Measurements from ENCODE around the gene RLBP1.

RLBP1 gene

GRCh38 chr15:89167267-89168176, 53.9 kb downstream of the RLBP1 start:
- peak overlapping the region; percentile 64 to 83 for H3K27ac ChIP-seq (ENCODE audit: insufficient read depth in 1 of 2, low read depth in 1 of 2, low read length in 2 of 2, poor library complexity in 1 of 2, severe bottlenecking in 2 of 2)
- no peaks in the 10 kb centered on the region for H3K9me3 ChIP-seq (ENCODE audit: control extremely low read depth in 1 of 5, control insufficient read depth in 4 of 5, insufficient read depth in 2 of 5, low read depth in 1 of 5, low read length in 4 of 5)
- ChIA-PET POLR2A (interaction anchor here (1.2 kb wide), 1 partner anchor 9 kb away, joined by 4 read pairs; no protein-coding TSS in a partner anchor), CTCF (interaction anchor here (0.7 to 18.1 kb wide), 24 partner anchors 9 to 263 kb away, joined by 3 to 361 read pairs (median 4); no protein-coding TSS in a partner anchor)
- peak overlapping the region in 3 of 7 experiments; percentile 25 to 39 (median 26) for H3K4me3 ChIP-seq (ENCODE audit: control insufficient read depth in 1 of 7, extremely low read depth in 1 of 7, insufficient read depth in 4 of 7, low read depth in 2 of 7, low read length in 6 of 7)
- peak; percentile 71 to 95 (median 92) for DNase-seq
- 11% methylated on average over 5 of the region's 7 CpGs for WGBS (ENCODE audit: insufficient coverage)
- H3K36me3 ChIP-seq (ENCODE audit: control insufficient read depth in 4 of 4, insufficient read depth in 4 of 4, low read length in 3 of 4): peaks cover 4 to 25% (median 21%) of the 10 kb centered on the region in 4 experiments
- no peaks in the 10 kb centered on the region for H3K27me3 ChIP-seq (replicated peaks in 2 of 5; ENCODE audit: control insufficient read depth in 4 of 5, insufficient read depth in 5 of 5, low read length in 4 of 5)
- peaks cover 17 to 29% (median 25%) of the 10 kb centered on the region in 4 experiments for H3K4me1 ChIP-seq (ENCODE audit: control extremely low read depth in 1 of 4, control insufficient read depth in 4 of 4, insufficient read depth in 4 of 4, low read length in 3 of 4)

DNA sequence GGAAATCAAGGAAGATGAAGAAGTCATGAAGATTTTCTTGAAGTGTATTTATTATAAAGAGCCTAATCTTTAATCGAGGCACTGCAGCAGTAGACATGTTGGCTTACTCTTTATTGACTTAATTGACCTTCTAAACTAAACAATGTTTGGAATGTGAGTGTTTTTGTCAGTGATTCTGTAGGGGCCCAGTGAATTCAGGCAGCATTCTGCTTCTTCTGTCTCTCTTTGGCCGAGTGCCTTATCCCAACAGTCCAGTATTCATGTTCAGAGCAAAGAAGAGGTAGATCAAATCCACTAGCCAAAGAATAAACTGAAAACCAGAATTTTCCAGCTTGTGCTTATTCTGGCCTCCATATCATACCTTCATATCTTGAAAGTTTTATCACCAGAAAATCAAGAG, 55.7 kb downstream of the RLBP1 start:
- no peak for DNase-seq
- Histone ChIP-seq H3K9me3 (ENCODE audit: control extremely low read depth in 1 of 5, control insufficient read depth in 4 of 5, insufficient read depth in 2 of 5, low read depth in 1 of 5, low read length in 4 of 5) (no peaks in the 10 kb centered on the region), H3K27me3 (replicated peaks in 2 of 5; ENCODE audit: control insufficient read depth in 4 of 5, insufficient read depth in 5 of 5, low read length in 4 of 5) (no peaks in the 10 kb centered on the region), H3K4me1 (ENCODE audit: control extremely low read depth in 1 of 4, control insufficient read depth in 4 of 4, insufficient read depth in 4 of 4, low read length in 3 of 4) (peaks cover 17 to 26% (median 24%) of the 10 kb centered on the region in 4 experiments), H3K36me3 (ENCODE audit: control insufficient read depth in 4 of 4, insufficient read depth in 4 of 4, low read length in 3 of 4) (peaks cover 5 to 31% (median 23%) of the 10 kb centered on the region in 4 experiments), H3K4me3 (ENCODE audit: control insufficient read depth in 1 of 7, extremely low read depth in 1 of 7, insufficient read depth in 4 of 7, low read depth in 2 of 7, low read length in 6 of 7) (no peak overlapping the region), H3K27ac (ENCODE audit: insufficient read depth in 1 of 2, low read depth in 1 of 2, low read length in 2 of 2, poor library complexity in 1 of 2, severe bottlenecking in 2 of 2) (no peak overlapping the region)
- CTCF ChIA-PET: interaction anchor here (1.0 to 18.1 kb wide), 5 partner anchors 11 to 107 kb away, joined by 3 to 361 read pairs (median 6); no protein-coding TSS in a partner anchor
- POLR2A ChIA-PET: no interaction called here
- WGBS (ENCODE audit: insufficient coverage): 100% methylated on average over 1 of the region's 2 CpGs

DNA sequence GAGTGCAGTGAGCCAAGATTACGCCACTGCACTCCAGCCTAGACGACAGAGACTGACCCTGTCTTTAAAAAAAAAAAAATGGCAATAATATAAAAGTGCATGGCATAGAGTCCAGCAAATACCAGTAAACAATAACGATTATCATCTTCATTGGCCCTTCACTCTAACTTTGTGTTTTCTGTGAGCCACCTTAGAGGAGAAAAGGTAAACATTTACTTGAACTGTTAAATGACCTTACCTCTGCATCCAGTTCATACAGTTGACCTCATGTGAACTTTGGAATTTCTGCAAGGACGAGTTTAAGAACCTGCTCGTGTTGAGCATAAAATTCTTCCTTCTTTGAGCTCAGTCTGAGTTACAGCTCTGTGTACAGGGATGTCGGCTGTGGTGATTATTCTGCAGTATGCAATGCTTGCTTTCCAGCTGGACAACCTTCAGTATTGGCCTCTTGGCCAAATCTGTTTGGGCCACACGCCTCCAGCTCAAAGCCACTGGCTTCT, 56.6 kb downstream of the RLBP1 start:
- no peak for DNase-seq
- POLR2A ChIA-PET: interaction anchor here (0.9 kb wide), 1 partner anchor 29 kb away, joined by 4 read pairs; no protein-coding TSS in a partner anchor
- no peaks in the 10 kb centered on the region for H3K27me3 ChIP-seq (replicated peaks in 2 of 5; ENCODE audit: control insufficient read depth in 4 of 5, insufficient read depth in 5 of 5, low read length in 4 of 5)
- H3K36me3 ChIP-seq (ENCODE audit: control insufficient read depth in 4 of 4, insufficient read depth in 4 of 4, low read length in 3 of 4): peaks cover 6 to 32% (median 22%) of the 10 kb centered on the region in 4 experiments
- CTCF ChIA-PET: interaction anchor here (0.9 to 7.5 kb wide), 6 partner anchors 12 to 107 kb away, joined by 3 to 49 read pairs (median 4); no protein-coding TSS in a partner anchor
- 94% methylated on average over 4 of the region's 7 CpGs for WGBS (ENCODE audit: insufficient coverage)
- peaks cover 17 to 26% (median 24%) of the 10 kb centered on the region in 4 experiments for H3K4me1 ChIP-seq (ENCODE audit: control extremely low read depth in 1 of 4, control insufficient read depth in 4 of 4, insufficient read depth in 4 of 4, low read length in 3 of 4)
- H3K4me3 ChIP-seq (ENCODE audit: control insufficient read depth in 1 of 7, extremely low read depth in 1 of 7, insufficient read depth in 4 of 7, low read depth in 2 of 7, low read length in 6 of 7): no peak overlapping the region
- H3K9me3 ChIP-seq (ENCODE audit: control extremely low read depth in 1 of 5, control insufficient read depth in 4 of 5, insufficient read depth in 2 of 5, low read depth in 1 of 5, low read length in 4 of 5): no peaks in the 10 kb centered on the region
- no peak overlapping the region for H3K27ac ChIP-seq (ENCODE audit: insufficient read depth in 1 of 2, low read depth in 1 of 2, low read length in 2 of 2, poor library complexity in 1 of 2, severe bottlenecking in 2 of 2)

DNA sequence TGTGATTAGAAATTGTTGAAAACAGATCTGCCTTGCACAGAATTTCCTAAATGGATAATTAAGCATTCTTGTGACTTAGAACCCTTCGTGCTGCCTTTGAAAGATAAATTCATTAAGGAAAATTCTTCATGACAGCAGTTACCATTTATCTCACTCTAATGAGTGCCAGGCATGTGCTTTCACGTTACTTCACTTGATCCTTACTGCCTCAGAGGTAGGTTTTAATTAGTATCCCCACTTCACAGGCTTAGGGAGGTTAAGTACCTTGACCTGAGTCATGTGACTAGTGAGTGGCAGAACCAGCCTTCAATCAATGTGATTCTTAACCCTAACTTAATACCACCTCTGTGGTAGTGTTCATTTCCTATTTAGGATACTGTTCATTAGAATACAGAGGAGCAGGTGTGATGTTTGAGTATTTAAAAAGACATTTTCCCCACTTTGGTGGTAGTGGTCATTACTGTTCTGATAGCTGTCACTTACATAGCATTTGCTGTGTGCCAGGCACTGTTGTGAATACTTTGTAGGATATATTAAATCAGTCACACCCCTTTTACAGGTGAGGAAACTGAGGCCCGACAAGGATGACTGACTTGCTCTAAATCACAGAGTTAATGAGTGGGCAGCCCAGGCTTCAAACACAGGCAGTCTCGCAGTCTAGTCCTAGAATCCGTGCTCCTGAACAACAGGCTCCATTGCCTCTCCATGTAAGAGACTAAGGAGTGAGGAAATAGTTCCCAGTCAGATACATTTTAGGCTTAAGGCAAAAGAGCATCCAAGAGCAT, 57.9 kb downstream of the RLBP1 start:
- POLR2A ChIA-PET: no interaction called here
- H3K4me1 ChIP-seq (ENCODE audit: control extremely low read depth in 1 of 4, control insufficient read depth in 4 of 4, insufficient read depth in 4 of 4, low read length in 3 of 4): peaks cover 17 to 22% (median 20%) of the 10 kb centered on the region in 4 experiments
- H3K9me3 ChIP-seq (ENCODE audit: control extremely low read depth in 1 of 5, control insufficient read depth in 4 of 5, insufficient read depth in 2 of 5, low read depth in 1 of 5, low read length in 4 of 5): no peaks in the 10 kb centered on the region
- 90% methylated on average over 3 of the region's 5 CpGs for WGBS (ENCODE audit: insufficient coverage)
- H3K4me3 ChIP-seq (ENCODE audit: control insufficient read depth in 1 of 7, extremely low read depth in 1 of 7, insufficient read depth in 4 of 7, low read depth in 2 of 7, low read length in 6 of 7): no peak overlapping the region
- H3K27me3 ChIP-seq (replicated peaks in 2 of 5; ENCODE audit: control insufficient read depth in 4 of 5, insufficient read depth in 5 of 5, low read length in 4 of 5): no peaks in the 10 kb centered on the region
- CTCF ChIA-PET: interaction anchor here (1.3 to 7.5 kb wide), 4 partner anchors 11 to 106 kb away, joined by 3 to 49 read pairs (median 10); no protein-coding TSS in a partner anchor
- H3K27ac ChIP-seq (ENCODE audit: insufficient read depth in 1 of 2, low read depth in 1 of 2, low read length in 2 of 2, poor library complexity in 1 of 2, severe bottlenecking in 2 of 2): no peak overlapping the region
- DNase-seq: no peak
- H3K36me3 ChIP-seq (ENCODE audit: control insufficient read depth in 4 of 4, insufficient read depth in 4 of 4, low read length in 3 of 4): peaks cover 6 to 40% (median 27%) of the 10 kb centered on the region in 4 experiments

- ChIA-PET POLR2A (no interaction called here), CTCF (interaction anchor here (1.3 to 3.2 kb wide), 2 partner anchors 10 to 16 kb away, joined by 7 to 13 read pairs; no protein-coding TSS in a partner anchor)
- Histone ChIP-seq H3K36me3 (ENCODE audit: control insufficient read depth in 4 of 4, insufficient read depth in 4 of 4, low read length in 3 of 4) (peaks cover 9 to 54% (median 38%) of the 10 kb centered on the region in 4 experiments), H3K4me3 (ENCODE audit: control insufficient read depth in 1 of 7, extremely low read depth in 1 of 7, insufficient read depth in 4 of 7, low read depth in 2 of 7, low read length in 6 of 7) (no peak overlapping the region), H3K27ac (ENCODE audit: insufficient read depth in 1 of 2, low read depth in 1 of 2, low read length in 2 of 2, poor library complexity in 1 of 2, severe bottlenecking in 2 of 2) (no peak overlapping the region), H3K27me3 (replicated peaks in 2 of 5; ENCODE audit: control insufficient read depth in 4 of 5, insufficient read depth in 5 of 5, low read length in 4 of 5) (no peaks in the 10 kb centered on the region), H3K4me1 (ENCODE audit: control extremely low read depth in 1 of 4, control insufficient read depth in 4 of 4, insufficient read depth in 4 of 4, low read length in 3 of 4) (peaks cover 2 to 5% (median 3%) of the 10 kb centered on the region in 4 experiments), H3K9me3 (ENCODE audit: control extremely low read depth in 1 of 5, control insufficient read depth in 4 of 5, insufficient read depth in 2 of 5, low read depth in 1 of 5, low read length in 4 of 5) (no peaks in the 10 kb centered on the region)
- DNase-seq: no peak
- WGBS (ENCODE audit: insufficient coverage): 92% methylated on average over 3 of the region's 3 CpGs
Measured at GRCh38 chr15:89161666-89162065, 59.7 kb downstream of the RLBP1 start.

Data from common myeloid progenitor, CD34-positive (primary cell).